Measurements from ENCODE around the gene ACOX3. TPM values are rescaled to one million over a fixed set of nuclear protein-coding genes. Genes with fewer than 3 reads are reported as not detected.

ACOX3 gene
- total RNA-seq, 2 experiments from 2014 or later = 24.2 to 27.8 TPM

DNA sequence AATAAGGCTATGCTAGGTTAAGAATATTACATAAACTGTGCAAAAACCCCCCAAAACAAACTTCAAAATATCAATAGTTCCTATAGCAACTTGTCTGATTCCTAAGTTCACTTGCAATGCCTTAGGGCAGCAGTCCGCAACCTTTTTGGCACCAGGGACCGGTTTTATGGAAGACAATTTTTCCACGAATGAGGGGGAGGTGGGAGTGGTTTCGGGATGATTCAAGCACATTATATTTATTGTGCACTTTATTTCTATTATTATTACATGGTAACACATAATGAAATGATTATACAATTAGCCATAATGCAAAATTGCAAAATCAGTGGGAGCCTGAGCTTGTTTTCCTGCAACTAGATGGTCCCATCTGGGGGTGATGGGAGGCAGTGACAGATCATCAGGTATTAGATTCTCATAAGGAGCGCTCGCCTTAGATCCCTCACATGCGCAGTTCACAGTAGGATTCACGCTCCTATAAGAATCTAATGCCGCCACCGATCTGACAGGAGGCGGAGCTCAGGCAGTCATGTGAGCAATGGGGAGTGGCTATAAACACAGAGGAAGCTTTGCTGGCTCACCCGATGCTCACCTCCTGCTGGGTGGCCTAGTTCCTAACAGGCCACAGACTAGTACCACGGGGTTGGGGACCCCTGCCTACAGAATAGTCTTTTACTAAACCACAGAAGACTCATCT lies 39.7 kb downstream of the ACOX3 start:
- Mint-ChIP-seq H3K4me1 (ENCODE audit: low read depth) (no peaks in the 10 kb centered on the region), H3K9me3 (no peaks in the 10 kb centered on the region), H3K27me3 (no peaks in the 10 kb centered on the region), H3K4me3 (no peak overlapping the region), H3K27ac (no peak overlapping the region), H3K36me3 (ENCODE audit: low read depth) (peaks cover 6% of the 10 kb centered on the region)
- ATAC-seq (no peak), DNase-seq (no peak)
- intact Hi-C loops (cut with micrococcal nuclease) = loop anchor here (5.0 to 10.0 kb wide), 2 partner anchors 158 to 226 kb away; no protein-coding TSS in a partner anchor
- ChIA-PET POLR2A (no interaction called here), CTCF (interaction anchor here (0.6 to 1.4 kb wide), 3 partner anchors 159 to 233 kb away, joined by 3 read pairs; no protein-coding TSS in a partner anchor)
- TF ChIP-seq, protein P1, sequence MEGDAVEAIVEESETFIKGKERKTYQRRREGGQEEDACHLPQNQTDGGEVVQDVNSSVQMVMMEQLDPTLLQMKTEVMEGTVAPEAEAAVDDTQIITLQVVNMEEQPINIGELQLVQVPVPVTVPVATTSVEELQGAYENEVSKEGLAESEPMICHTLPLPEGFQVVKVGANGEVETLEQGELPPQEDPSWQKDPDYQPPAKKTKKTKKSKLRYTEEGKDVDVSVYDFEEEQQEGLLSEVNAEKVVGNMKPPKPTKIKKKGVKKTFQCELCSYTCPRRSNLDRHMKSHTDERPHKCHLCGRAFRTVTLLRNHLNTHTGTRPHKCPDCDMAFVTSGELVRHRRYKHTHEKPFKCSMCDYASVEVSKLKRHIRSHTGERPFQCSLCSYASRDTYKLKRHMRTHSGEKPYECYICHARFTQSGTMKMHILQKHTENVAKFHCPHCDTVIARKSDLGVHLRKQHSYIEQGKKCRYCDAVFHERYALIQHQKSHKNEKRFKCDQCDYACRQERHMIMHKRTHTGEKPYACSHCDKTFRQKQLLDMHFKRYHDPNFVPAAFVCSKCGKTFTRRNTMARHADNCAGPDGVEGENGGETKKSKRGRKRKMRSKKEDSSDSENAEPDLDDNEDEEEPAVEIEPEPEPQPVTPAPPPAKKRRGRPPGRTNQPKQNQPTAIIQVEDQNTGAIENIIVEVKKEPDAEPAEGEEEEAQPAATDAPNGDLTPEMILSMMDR (IDR thresholded peaks at IDR 0.05) = no peak

DNA sequence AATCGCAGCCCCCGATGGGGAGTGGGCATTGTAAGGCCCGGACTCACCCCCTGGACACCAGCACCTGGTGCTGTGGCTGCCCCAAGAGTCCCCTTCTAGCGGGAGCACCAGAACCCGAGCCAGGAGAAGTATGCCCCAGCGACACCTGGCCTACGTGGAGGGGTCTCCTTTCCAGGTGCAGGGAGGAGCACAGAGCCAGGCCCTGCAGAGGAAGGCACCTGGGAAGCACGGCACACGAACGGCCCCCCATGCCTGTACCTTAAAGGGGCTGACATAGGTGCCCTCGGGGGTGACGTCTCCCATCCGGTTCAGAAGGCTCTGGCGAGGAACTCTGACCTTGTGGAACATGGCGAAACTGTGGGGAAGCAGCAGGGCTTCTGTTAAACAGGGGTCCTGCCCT lies 41.2 kb downstream of the ACOX3 start:
- peaks cover 4% of the 10 kb centered on the region for H3K36me3 Mint-ChIP-seq (ENCODE audit: low read depth)
- H3K4me3 Mint-ChIP-seq = no peak overlapping the region
- intact Hi-C loops (cut with micrococcal nuclease) = no loop called here
- DNase-seq (no peak), ATAC-seq (no peak)
- H3K27ac Mint-ChIP-seq = no peak overlapping the region
- ChIA-PET POLR2A (no interaction called here), CTCF (no interaction called here)
- no peaks in the 10 kb centered on the region for H3K27me3 Mint-ChIP-seq
- no peaks in the 10 kb centered on the region for H3K9me3 Mint-ChIP-seq
- TF ChIP-seq, protein P1 (IDR thresholded peaks at IDR 0.05) = no peak
- H3K4me1 Mint-ChIP-seq (ENCODE audit: low read depth) = no peaks in the 10 kb centered on the region

DNA sequence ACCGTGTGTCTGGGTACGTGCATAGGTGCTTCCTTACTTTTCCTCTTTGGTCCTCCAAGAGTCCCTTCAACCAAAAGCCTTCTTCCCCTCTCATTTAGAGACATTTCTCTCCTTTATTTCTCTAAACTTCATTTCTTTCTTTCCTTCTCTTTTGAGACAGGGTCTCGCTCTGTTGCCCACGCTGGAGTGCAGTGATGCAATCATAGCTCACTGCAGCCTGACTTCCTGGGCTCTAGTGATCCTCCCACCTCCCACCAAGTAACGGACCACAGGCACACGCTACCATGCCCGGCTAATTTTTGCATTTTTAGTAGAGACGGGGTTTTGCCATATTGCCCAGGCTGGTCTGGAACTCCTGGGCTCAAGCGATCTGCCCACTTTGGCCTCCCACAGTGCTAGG lies 42.2 kb downstream of the ACOX3 start:
- TF ChIP-seq, protein P1 (IDR thresholded peaks at IDR 0.05) = no peak
- intact Hi-C loops (cut with micrococcal nuclease) = no loop called here
- ATAC-seq = no peak
- DNase-seq = no peak
- Mint-ChIP-seq H3K4me1 (ENCODE audit: low read depth) (no peaks in the 10 kb centered on the region), H3K9me3 (no peaks in the 10 kb centered on the region), H3K4me3 (no peak overlapping the region), H3K27ac (peak overlapping the region; percentile 14), H3K36me3 (ENCODE audit: low read depth) (peaks cover 4% of the 10 kb centered on the region), H3K27me3 (no peaks in the 10 kb centered on the region)
- CTCF ChIA-PET = no interaction called here
- POLR2A ChIA-PET = interaction anchor here (1.0 kb wide), 1 partner anchor 33 kb away, joined by 3 read pairs; no protein-coding TSS in a partner anchor

DNA sequence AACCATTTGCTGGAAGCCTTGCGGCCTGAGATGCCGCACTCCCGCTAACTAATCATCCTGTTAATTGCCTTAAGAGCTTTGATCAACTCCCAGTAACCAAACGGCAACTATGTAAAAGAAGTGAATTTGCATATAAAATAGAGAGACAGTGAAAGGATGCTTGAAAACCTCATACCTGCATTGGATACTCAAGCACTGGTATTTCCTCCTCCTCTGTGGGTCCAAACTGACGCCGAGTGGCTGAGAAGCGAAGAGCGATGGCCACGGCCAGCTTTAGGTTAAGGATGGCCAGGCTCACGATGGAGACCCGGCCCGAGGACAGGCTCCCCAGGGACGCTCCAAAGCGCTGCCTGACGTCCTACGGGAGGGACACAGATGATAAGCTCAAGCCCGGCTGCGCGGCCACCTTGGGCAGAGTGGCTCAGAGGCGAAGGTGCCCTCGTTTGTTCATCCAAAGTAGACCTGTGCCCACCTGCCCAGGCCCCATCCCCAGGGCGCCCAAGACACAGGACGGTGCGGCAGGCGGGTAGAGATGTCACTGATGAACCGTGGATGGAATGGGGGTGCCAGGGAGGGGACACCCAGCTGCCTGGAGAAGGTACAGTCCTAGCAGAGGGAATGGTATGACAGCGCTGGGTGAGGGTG lies 43.6 kb downstream of the ACOX3 start:
- H3K27me3 Mint-ChIP-seq = no peaks in the 10 kb centered on the region
- CTCF ChIA-PET = no interaction called here

More for the DNA sequence above, 43.6 kb downstream of the ACOX3 start:
- intact Hi-C loops (cut with micrococcal nuclease) = no loop called here
- Mint-ChIP-seq H3K9me3 (no peaks in the 10 kb centered on the region), H3K27ac (no peak overlapping the region), H3K36me3 (ENCODE audit: low read depth) (peaks cover 10% of the 10 kb centered on the region), H3K4me3 (no peak overlapping the region), H3K4me1 (ENCODE audit: low read depth) (peaks cover 4% of the 10 kb centered on the region)
- POLR2A ChIA-PET = interaction anchor here (0.6 kb wide), 1 partner anchor 155 kb away, joined by 3 read pairs; no protein-coding TSS in a partner anchor
- TF ChIP-seq, protein P1 (IDR thresholded peaks at IDR 0.05) = no peak
- DNase-seq = no peak
- ATAC-seq = no peak

Measured in activated CD8-positive, alpha-beta T cell treated with anti-CD3 and anti-CD28 coated beads for 36 hours (primary cell).